ENCODE measurements around the gene DAND5. TPM values are rescaled to one million over a fixed set of nuclear protein-coding genes. Genes with fewer than 3 reads are reported as not detected.

The DAND5 gene
- total and polyA plus RNA-seq, 9 of the 15 experiments (the other 6 are each of a cell fraction or from before 2014, with no cell fraction given) = 0.22 to 0.83 (median 0.60) TPM

DNA sequence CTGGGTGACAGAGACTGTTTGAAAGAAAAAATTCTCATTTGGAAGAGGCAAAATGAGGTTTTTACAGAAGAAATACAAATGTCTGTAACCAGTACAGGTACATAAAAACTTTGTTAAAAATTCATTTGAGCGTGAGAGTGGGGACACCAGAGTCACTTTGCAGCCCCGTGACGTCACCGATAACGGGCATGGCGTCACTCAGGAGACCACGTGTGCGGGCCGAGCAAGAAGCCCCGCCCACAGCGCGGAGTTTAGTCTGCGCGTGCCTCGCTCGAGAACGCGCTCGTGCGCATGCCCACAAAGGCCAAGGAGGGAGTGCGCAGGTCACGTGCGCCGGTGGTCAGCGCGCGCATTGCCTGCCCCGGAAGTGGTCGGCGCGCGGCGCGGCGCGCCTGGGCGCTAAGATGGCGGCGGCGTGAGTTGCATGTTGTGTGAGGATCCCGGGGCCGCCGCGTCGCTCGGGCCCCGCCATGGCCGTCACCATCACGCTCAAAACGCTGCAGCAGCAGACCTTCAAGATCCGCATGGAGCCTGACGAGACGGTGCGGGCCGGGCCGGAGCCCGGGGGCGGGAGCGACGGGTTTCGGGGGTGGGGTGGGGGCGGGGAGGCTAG lies 23.8 kb upstream of the DAND5 start, which contains the start of gene RAD23A (continued):
- TF ChIP-seq POLR3G (IDR thresholded peaks at IDR 0.05; ENCODE audit: extremely low read depth, insufficient read length, insufficient replicate concordance) (no peak), RAD51 (IDR thresholded peaks at IDR 0.05; ENCODE audit: borderline replicate concordance, low read depth) (peak; percentile 98), GTF2A2 (tag; IDR thresholded peaks at IDR 0.05) (no peak), ZNF561 (CRISPR knock-in tag; conservative IDR thresholded peaks at IDR 0.05) (0 out of 2 replicates have a peak, but pooled peaks have one; percentile 2), ZNF124 (CRISPR knock-in tag; IDR thresholded peaks at IDR 0.05) (no peak), CHD2 (IDR thresholded peaks at IDR 0.05; ENCODE audit: low read depth, low read length) (peak; percentile 64; the same call in 1 of the 2 replicates), TAF1 (IDR thresholded peaks at IDR 0.05; ENCODE audit: control insufficient read depth, extremely low read depth, insufficient read depth, low read length, severe bottlenecking) (peak; percentile 97), GABPA (tag; conservative IDR thresholded peaks at IDR 0.05; ENCODE audit: low read depth) (peak; percentile 97), IFI16 (CRISPR knock-in tag; IDR thresholded peaks at IDR 0.05) (no peak), MTA3 (IDR thresholded peaks at IDR 0.05; ENCODE audit: borderline replicate concordance) (peak; percentile 99), MAZ (CRISPR knock-in tag; conservative IDR thresholded peaks at IDR 0.05 in 1 of 2, IDR thresholded peaks at IDR 0.05 in 1 of 2) (peak; percentile 75 to 93)
- TF ChIP-seq, protein P1, sequence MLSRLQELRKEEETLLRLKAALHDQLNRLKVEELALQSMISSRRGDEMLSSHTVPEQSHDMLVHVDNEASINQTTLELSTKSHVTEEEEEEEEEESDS (CRISPR knock-in tag; IDR thresholded peaks at IDR 0.05) = no peak
- TF ChIP-seq, protein P2, sequence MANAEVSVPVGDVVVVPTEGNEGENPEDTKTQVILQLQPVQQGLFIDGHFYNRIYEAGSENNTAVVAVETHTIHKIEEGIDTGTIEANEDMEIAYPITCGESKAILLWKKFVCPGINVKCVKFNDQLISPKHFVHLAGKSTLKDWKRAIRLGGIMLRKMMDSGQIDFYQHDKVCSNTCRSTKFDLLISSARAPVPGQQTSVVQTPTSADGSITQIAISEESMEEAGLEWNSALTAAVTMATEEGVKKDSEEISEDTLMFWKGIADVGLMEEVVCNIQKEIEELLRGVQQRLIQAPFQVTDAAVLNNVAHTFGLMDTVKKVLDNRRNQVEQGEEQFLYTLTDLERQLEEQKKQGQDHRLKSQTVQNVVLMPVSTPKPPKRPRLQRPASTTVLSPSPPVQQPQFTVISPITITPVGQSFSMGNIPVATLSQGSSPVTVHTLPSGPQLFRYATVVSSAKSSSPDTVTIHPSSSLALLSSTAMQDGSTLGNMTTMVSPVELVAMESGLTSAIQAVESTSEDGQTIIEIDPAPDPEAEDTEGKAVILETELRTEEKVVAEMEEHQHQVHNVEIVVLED (CRISPR knock-in tag; IDR thresholded peaks at IDR 0.05) = peak; percentile 90
- TF ChIP-seq, protein P3, sequence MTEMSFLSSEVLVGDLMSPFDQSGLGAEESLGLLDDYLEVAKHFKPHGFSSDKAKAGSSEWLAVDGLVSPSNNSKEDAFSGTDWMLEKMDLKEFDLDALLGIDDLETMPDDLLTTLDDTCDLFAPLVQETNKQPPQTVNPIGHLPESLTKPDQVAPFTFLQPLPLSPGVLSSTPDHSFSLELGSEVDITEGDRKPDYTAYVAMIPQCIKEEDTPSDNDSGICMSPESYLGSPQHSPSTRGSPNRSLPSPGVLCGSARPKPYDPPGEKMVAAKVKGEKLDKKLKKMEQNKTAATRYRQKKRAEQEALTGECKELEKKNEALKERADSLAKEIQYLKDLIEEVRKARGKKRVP (CRISPR knock-in tag; IDR thresholded peaks at IDR 0.05) = peak; percentile 77
- TF ChIP-seq, protein P4, sequence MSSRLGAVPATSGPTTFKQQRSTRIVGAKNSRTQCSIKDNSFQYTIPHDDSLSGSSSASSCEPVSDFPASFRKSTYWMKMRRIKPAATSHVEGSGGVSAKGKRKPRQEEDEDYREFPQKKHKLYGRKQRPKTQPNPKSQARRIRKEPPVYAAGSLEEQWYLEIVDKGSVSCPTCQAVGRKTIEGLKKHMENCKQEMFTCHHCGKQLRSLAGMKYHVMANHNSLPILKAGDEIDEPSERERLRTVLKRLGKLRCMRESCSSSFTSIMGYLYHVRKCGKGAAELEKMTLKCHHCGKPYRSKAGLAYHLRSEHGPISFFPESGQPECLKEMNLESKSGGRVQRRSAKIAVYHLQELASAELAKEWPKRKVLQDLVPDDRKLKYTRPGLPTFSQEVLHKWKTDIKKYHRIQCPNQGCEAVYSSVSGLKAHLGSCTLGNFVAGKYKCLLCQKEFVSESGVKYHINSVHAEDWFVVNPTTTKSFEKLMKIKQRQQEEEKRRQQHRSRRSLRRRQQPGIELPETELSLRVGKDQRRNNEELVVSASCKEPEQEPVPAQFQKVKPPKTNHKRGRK (tag; IDR thresholded peaks at IDR 0.05) = no peak
- TF ChIP-seq, protein P5, sequence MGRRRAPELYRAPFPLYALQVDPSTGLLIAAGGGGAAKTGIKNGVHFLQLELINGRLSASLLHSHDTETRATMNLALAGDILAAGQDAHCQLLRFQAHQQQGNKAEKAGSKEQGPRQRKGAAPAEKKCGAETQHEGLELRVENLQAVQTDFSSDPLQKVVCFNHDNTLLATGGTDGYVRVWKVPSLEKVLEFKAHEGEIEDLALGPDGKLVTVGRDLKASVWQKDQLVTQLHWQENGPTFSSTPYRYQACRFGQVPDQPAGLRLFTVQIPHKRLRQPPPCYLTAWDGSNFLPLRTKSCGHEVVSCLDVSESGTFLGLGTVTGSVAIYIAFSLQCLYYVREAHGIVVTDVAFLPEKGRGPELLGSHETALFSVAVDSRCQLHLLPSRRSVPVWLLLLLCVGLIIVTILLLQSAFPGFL (CRISPR knock-in tag; IDR thresholded peaks at IDR 0.05) = no peak
- TF ChIP-seq, protein P6, sequence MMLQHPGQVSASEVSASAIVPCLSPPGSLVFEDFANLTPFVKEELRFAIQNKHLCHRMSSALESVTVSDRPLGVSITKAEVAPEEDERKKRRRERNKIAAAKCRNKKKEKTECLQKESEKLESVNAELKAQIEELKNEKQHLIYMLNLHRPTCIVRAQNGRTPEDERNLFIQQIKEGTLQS (IDR thresholded peaks at IDR 0.05) = peak; percentile 99
- TF ChIP-seq, protein P6 (CRISPR knock-in tag; conservative IDR thresholded peaks at IDR 0.05) = 0 out of 2 replicates have a peak, but pooled peaks have one; percentile 53

Measured in K562 (cell line).